Measurements from ENCODE around the gene SUGCT.

The SUGCT gene

DNA sequence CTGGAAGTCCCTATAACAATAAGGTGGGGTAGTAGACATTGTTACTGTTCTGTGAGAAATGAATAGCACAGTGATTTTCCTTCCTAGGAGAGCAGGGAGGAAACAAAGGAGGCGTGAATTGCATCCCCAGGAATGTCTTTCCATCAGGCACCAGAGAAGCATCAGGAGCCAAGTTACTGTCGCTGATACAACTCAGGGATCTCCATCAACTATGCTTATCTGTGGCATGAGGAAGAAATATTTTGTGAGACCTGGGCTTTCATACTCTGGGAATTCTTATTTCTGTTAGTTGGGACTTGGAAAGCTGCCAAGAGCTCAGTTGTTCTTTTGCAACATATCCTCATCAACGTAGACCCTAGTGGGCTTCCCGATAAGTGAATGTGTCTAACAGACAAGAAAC, 622.3 kb downstream of the SUGCT start:
- DNase-seq: no peak

DNA sequence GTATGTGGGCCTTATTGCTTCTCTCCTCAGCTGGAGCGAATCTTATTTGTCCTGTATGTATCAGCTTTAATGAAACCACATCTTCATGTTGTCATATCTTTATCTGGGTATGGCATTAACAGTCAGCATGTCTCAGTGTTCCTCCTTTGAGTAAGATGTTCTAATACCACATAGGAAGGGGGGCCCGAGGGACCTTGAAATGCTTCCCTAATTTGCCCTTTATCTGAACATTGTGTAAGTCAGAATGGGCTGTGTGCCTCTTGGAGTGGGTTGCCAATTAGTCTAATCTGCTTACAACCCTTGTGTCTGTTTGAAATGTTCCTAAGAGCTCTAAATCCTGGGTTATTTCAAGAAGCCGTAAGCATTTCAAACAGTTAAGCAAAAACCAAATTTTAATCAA, 623.8 kb downstream of the SUGCT start:
- DNase-seq: no peak

DNA sequence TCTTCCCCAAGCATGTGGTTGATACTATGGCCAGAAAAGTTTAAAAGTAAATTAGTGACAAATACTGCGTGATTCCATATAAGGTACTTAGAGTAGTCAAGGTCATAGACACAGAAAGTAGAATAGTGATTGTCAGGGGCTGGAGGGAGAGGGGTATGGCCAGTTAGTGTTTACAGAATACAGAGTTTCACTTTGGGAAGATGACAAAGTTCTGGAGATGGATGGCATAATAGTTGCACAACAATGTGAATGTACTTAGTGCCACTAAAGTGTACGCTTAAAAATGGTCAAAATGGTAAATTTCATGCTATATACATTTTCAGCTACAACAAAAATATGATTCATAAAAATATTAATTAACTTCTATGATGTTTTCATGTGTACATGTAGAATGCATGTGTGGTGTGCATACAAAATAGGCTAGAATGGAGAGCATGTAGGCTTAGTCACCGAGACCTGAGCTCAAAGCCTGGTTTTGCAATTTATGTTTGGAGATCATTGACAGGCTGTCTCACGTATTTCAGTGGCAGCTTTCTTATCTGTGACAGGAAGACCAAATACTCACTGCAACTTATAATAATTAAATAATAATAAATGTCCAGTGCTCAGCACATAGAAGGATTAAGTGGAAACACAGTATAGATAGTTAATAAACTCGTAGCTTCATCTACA, 625.6 kb downstream of the SUGCT start:
- DNase-seq: no peak

DNA sequence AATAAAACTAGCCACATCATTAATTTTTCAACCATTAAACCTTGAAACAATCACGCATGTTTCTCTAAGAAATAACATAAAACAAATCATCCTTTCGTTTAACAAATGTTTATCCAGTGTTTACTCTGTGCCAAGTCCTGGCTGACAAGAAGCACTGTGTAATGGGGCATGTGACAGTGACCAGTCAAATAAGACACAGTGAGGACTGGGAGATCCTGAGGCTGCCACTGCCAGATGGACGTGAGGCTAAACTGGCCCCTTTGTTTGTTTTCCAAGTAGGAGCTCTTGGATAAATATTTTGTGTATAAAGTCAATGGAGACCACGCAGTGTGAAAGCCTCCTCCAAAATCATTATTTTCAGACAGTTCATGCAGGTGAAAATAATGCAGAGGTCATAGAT, 626.2 kb downstream of the SUGCT start:
- DNase-seq: no peak

DNA sequence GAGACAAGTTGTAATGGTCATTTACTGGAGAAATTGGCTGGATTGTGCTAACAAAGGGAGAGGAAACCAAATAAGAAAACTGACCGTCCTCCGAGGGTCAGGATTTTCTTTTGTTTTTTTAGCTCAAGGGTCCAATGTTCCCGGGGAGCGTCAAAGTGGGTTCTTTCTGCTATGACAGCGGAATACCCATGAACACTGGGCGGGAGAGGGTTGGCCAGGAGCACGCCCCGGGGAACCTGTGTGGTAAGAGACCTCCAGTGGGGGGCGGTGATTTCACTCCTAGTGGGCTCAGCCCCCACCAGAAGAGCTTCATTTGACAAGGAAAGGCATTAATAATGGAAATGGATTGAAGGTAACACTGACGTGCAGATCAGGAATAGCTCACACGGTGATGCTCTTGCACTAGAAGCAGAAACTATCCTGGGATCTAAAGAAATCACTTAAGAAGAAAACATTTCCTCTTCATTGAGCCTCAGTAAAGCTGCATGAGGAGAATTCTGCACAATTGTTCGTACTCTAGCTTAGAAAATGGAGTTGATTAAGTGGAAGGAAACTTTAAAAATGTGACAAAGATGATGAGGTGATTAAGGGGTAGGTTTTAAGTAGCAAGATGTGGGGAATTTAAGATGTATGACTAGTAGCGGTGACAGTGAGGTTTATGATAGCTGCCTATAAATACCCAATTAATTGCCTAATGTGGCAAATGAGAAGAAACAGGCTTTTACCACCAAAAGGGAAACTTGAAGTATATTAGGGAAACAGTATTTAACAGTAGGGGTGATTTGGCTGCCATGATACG, 627.2 kb downstream of the SUGCT start:
- no peak for DNase-seq

DNA sequence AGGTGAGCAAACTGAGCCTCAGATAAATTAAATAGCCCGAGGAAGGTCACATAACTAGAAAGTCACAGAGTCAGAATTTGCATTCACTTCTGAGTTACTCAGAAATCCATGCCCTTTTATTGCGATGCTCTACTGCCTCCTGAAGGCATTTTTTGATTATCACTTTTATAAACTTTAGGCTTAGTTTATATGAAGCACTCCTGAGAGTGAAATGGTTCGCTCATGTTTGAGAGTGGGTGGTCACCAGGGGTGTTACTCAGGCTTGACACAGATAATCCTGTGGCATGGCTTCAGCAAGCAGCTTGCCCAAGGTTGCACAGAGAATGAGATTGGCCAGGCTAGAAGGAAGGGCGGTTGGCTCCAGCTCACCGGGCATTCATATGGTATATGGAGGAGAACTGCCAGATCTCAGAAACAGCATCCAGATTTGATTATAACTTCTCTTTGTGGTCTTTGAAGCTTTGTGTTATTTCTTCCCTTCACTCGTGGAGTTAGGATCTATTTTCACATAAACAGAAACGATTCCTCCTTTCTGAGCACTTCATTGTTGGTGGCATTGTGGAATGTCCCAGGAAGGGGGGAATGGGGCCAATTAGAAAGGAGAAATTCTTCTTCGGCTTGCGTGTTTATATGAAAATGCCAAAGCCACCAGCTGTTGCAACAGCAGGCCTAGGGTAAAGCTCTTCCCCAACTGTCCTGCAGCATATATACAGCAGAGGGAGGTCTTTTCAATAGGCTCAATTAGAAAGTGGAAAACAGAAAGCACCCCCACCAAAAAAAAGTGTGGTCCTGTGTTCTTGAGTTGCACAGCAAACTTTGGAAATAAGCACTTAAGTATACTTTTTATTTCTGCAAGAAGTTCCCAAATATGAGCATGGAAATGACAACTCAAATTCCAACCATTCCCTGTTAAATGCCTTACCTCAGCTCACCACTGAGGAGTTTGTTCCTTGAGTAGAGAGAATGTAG, 628.8 kb downstream of the SUGCT start:
- DNase-seq: no peak

DNA sequence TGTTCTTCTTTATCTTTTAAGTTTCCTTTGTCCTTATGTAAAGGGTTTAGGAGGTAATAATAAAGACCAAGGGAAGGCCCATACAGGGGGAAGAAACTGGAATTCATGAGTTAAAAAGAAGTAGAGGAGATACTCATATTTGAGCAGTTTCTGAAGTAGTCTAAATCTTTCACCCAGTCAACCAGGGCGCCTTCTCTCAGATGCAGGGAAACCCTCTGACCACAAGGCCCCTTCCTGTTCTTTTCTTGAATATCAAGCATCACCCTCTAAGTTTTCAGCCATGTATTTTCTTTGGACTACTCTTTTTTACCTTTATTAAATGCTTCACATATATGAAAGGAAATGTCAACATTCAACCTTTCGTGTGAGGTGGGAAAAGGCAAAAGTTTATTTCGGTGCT, 630.8 kb downstream of the SUGCT start:
- DNase-seq: no peak

DNA sequence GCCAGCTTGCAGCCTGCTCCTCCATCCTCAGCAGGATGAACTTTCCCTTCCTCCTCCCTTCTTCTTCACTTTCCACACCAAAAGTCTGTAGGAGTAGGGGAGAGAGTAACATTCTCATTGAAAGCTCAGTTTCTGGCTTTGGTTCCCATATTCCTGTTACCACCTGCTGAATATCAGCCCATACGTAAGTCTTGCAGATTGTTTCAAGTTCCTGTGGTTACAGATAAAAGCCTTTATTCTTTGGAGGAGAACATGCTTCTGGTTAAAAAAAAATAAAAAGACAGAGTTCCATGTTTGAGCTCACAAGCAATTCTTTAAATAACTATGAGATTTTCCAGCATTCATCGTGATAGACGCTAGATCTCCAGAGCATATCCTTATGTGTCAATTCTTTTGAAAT, 637.3 kb downstream of the SUGCT start:
- DNase-seq: no peak

DNA sequence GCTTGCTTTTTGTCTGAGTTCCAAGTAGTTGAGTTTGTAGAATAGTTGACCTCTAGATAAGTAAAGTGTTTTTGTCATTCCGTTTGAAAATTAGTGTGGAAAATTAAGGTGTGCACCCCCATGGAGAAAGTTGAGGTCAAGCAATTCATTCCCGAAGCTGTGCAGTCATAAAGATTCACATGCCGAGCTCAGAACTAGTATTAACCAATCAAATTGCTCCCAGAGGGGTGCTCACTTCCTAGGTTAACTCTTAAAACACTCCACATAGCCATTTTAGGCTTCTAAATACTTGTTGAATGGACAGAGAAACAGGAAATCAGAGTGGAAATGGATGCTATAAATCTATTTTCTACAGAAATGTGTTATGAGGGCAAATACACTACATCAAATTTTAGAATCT, 638.9 kb downstream of the SUGCT start:
- DNase-seq: no peak

DNA sequence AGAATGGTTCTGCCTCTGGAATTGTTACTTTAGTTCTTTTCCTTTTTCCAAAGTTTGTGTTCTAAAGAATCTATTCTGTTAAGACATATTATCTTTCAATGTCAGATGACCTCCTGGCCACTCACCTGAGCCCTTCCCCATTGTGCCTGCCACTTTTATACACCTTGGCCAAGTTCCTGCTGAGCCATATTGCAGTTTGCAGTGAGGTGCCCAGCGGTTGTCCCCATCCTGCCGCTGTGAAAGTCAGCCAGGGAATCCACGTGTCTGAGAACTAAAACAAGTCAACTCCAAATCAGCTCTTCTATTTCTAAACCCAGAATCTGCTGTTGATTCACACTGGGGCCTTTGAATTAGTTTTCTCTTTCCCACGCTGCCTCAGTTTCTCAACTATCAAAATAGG, 641.1 kb downstream of the SUGCT start:
- DNase-seq: no peak

DNA sequence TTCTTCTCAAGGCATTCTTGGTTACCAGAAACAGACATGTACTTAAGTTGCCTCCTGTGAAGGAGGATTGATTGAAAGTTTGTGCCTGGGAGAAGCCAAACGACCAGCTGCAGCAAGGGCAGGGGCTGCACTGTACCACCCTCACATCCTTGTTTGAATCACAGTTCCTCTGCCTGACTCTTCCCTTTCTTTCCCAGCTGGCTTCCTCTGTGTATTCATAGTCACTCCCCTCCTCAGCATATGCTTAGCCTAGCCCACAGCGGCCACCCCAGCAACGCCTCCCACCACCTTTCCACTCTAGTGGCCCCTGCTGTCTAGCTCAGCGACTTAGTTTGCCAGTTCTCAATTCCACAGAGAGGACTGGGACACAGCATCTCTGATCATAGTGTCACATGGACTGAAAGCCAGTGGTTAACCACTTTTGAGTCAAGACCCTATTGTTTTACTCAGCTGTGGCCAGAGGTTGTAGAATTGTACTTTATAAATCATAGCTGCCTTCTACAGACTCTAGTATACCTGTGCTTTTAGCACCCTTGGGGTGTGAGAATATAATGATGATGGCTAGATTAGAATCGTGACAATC, 643.0 kb downstream of the SUGCT start:
- DNase-seq: no peak

DNA sequence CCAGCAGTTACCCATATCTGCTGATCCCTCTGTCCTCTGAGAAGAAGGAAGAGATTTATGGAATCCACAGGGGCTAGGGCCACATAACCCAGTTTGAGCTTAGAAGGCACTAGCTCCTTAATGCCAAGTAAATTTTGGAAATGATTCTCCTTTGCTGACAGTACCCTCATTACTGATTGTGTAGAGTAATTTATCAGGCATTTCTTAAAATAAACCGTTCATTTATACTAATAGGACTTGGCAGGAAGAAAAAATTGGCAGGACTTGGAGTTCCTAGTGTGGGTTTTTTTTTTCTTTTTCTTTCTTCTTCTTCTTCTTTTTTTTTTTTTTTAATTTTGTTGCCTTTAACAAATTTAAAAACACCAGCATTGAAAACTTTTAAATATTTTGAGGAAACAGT, 645.7 kb downstream of the SUGCT start:
- DNase-seq: no peak

DNA sequence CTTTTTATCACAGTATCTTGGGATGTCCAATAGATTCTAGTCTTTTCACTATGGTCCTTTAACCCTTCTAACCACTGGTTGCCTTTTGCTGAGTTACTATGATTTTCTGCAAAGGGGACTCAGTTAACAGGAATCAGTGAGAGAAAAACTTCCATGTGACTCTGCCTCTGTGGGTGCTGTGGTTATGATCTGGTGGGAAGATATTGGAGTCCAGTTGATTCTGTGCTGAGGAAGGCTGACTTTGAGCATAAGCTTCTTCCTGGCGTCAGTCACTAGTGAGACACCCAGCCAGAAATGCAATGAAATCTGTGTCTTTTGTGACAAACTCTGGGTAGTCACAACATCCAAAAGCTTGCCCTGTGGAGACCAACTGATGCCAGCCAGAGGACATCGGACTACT, 648.0 kb downstream of the SUGCT start:
- no peak for DNase-seq

DNA sequence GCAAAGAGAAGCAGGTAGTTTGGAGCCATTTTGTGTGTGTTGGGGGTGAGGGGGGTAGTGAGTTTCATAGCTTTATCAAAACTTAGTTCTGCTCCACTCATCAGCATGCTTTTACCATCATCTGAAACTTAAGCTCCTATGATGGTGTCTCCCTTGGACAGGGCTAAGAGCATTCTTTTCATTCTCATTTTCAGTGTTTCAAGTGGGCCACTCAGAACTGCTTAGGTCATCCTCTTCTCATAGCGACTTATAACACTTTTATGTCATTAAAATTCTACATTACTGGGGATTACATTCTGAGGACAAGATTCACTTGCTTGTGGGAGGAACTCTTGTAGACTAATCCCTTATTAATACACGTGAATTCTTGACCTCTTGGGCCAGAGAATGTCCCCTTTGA, 649.4 kb downstream of the SUGCT start:
- DNase-seq: no peak

DNA sequence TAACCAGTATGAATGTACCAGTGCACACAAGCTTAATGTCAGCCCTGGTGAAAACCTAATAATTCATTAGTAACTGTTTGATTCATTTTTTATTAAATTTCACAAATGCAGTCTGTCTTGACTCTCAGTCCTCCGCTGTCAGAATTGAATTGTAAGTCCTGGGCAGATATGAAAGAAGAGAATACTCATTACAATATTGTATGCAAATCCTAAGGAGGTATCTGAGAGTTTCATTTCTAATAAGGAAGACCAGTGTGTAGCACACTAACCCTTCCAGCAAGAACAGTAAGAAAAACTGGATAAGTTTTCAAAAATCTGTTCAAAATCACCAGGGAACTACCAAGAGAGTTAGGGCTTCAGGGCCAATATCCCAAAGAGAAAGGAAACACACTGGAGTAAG, 652.1 kb downstream of the SUGCT start:
- DNase-seq: no peak

DNA sequence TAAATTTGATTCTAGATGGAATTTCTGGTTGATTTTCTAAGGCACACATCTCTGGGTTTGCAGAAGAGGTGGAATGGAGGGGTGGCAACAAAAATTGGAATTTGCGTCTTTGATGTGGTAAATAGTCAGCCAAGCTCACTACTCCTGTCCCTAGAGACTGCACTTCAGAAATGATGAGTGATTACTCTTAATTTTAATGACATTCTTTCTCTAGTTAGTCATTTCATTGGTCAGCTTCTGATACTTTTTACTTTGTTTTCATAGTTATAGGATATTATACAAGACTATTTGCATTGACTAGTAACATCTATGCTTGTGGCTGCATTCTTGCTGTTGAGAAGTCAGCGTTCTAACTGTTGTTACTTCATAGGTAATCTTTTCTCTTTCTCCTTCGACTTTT, 658.3 kb downstream of the SUGCT start:
- DNase-seq: no peak

DNA sequence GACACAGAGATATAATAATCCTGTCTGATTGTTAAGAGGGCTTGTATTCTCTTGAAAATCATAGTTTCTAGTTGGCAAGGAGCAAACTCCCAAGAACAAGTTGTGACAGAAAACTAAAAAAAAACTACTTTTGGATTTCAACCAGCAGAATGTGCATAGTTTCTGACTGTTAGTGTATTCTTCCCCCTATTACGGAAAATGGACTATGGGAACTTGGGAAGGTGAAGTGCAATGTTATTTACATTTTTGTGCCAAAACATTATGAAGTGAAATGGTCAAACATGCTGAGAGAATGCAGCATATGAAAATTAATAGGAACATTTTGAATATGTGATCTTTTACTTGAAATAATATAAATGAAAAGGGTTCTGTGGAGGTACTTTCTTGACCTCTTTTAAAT, 660.8 kb downstream of the SUGCT start:
- DNase-seq: no peak

DNA sequence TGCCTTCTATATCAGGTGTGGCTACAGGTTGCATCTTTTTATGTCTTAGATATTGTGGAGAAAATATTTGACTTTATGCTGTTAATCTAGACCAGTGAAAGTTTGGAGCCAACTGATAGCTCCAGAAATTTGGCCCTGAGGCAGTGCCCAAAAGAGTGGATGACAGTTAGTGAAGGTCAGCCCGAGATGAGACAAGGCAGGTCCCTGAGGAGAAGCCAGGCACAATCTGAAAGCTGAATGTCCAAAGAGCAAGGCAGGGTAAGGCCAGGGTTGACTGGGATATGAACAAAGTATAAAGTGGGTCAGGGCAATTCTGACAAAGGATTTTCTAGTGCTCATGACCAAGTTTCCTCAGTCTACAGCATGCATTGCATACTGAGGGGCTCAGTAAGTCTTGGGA, 661.9 kb downstream of the SUGCT start:
- DNase-seq: no peak

DNA sequence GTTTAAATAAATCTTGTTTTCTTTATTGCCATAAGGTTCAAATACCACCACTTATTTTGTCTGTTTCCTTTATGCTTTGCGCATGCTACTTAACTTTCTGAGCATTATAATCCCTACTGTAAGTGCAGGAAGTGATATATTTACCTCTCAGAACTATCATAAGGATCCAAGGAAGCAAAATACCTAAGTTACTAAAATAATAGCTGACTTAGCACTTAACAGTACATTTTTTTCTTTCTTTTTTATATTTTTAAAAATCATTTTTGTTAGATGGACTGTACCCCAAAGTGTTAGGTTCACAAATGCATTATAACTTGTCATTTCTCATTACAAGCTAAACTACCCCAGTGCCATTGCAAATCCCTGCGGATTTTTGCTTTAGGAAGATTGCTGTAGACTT, 663.8 kb downstream of the SUGCT start:
- no peak for DNase-seq

DNA sequence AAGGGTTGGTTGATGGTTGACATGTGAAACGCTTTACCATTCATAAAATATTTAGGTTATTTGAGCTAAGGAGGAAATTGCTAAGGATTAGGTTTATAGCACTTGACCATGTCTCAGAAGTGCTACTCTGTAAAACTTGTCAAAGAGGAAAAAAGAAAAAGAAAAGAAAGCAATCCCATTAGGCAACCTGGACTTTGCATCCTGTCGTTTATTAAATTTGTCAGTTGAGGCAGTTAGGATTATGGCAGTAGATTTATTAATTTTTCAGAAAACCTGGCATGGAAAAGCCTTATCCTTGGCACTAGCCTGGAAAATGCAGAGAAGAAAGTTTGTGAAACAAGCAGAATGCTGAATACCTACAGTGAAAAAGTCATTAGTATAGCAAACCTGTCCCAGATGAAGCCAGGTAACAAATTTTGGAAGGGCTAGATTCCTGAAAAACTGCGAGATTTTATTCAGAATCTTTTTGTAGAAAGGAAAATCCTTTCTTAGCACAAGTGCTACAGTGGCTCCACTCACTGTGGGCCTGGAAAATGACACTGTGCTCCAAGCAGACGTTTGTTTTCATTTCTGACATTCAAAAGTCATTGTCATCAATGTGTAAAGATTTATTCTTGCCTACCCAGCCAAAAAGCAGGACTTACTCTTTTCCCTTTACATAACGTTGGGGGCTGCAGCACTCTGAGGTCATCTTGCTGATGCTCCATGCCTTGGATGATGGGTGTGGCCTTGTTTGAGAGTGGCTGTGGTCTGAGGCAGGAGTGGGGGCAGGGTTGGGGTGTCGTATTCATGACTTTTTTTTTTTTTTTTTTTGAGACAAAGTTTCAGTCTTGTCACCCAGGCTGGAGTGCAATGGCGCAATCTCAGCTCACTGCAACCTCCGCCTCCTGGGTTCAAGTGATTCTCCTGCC, 664.9 kb downstream of the SUGCT start:
- no peak for DNase-seq

DNA sequence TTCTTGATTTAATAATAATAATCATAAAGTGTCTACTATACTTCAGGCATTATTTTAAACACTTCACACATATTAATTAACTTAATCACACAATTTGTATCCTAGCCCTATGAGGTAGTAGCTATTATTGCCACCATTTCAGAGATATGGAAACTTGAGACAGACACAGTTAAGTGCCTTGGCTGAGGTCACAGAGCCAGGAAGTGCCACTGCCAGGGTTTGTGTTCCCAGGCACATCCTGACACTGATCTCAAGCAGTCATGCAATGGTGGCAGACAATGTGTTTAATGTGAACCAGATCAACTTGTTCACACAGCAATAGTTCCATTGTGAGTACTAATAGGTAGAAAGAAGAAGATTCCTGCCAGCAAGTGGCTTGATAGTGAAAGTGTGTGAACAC, 666.0 kb downstream of the SUGCT start:
- no peak for DNase-seq

DNA sequence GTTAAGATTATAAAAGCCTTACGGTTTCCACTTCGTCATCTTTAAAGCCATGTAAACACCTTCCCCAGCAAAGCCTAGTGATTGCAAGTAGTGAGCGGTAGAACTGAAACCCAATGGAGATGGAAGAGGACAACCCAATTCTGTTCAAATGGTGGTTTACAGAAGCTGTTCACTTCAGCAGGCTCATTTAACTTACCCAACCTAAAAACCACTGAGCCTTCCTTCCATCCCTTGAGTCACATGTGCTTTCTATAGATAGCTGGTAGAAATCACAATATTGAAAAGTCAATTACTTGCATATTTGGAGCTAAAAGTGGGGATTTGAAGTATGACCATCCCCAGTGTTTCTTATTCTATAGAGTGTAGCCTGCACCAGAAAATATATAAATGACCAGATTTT, 667.7 kb downstream of the SUGCT start:
- DNase-seq: no peak
